Prostate gland (tissue), 2 donors: ENCODE data around the gene DNAJC17. TPM values are rescaled to one million over a fixed set of nuclear protein-coding genes. Genes with fewer than 3 reads are reported as not detected.

Source experiments
- DNase-seq: peaks from one replicate; pipeline ENCODE4 v3.0.0-alpha.2; 2019; ENCODE audit warnings: low spot score
- H3K27ac ChIP-seq, 2 donors: fragments of 200-600 bp; sonication (generic); 2 replicates each; pipeline ENCODE4 v1.5.1; 2017 to 2019
- H3K27me3 ChIP-seq: fragments of 200-600 bp; sonication (generic); replicated peaks from 2 replicates; pipeline ENCODE4 v1.5.1; 2019; ENCODE audit not compliant: insufficient read depth
- H3K36me3 ChIP-seq, 2 donors: fragments of 200-600 bp; sonication (generic); 1 replicate in 1 of 2; 2 replicates in 1 of 2; pipeline versions ENCODE4 v1.5.1 to v1.8.1; 2017 to 2019
- H3K4me1 ChIP-seq: fragments of 200-600 bp; sonication (generic); replicated peaks from 2 replicates; pipeline ENCODE4 v1.5.1; 2019
- H3K4me3 ChIP-seq, 2 donors: fragments of 200-600 bp; sonication (generic); 2 replicates each; pipeline ENCODE4 v1.5.1; 2017 to 2019
- H3K9me3 ChIP-seq: fragments of 200-600 bp; sonication (generic); 2 replicates; pipeline ENCODE4 v1.5.1; 2017
- POLR2A ChIP-seq: fragments of 450-650 bp; IDR thresholded peaks from one replicate; pipeline ENCODE4 v1.6.1; 2016; ENCODE audit warnings: antibody characterized with exemption, mild to moderate bottlenecking
- POLR2AphosphoS5 ChIP-seq: sonication (generic); formaldehyde crosslinking; IDR thresholded peaks from one replicate; pipeline ENCODE4 v1.6.1; 2017; ENCODE audit warnings: antibody characterized with exemption
- WGBS: methylation state at CpG from one replicate; pipeline ENCODE4 v1.1.5; 2018; 5-methylcytosine and 5-hydroxymethylcytosine counted together
- intact Hi-C: fragments of 100-400 bp; cut with DNase I; formaldehyde crosslinking; loops from one replicate; pipeline ENCODE4 v1.14.2; 2022
- total RNA-seq, 2 donors: library from RNA; depleted of rRNA; stranded (reverse); fragments of >200 nt; gene quantifications; one replicate each; pipeline ENCODE4 v1.1.0, GENCODE V29; 2016
- TF ChIP-seq, protein P1 (sequence below), 4 experiments: fragments of 200-600 bp in 2 of 4; fragments of 450-650 bp in 2 of 4; sonication (generic) in 2 of 4; IDR thresholded peaks; 1 replicate in 3 of 4; 2 replicates in 1 of 4; pipeline ENCODE4 v1.5.1; 2016 to 2019; ENCODE audit warnings: antibody characterized with exemption in 4 of 4, mild to moderate bottlenecking in 2 of 4, moderate library complexity in 2 of 4

The DNAJC17 gene
- total RNA-seq, 2 donors from 2014 or later: 29.2 to 29.6 TPM

DNA sequence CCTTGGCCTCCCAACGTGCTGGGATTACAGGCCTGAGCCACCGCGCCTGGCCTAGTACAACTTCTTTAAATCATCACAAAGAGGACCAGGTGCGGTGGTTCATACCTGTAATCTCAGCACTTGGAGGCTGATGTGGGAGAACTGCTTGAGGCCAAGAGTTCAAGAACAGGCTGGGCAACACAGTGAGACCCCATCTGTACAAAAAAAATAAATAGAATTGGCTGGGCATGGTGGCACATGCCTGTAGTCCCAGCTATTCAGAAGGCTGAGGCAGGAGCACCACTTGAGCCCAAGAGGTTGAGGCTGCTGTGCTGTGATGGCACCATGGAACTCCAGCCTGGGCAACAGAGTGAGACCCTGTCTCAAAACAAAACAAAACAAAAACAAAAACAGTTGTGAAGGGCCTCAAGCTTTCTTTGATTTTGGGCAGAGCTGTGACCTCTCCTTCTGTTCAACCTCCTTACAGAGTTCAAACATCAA, 58.1 kb downstream of the DNAJC17 start:
- intact Hi-C loops: loop anchor here (5.0 kb wide), 1 partner anchor 143 kb away; the partner anchor contains the start of gene VPS18
- no peak overlapping the region for H3K4me3 ChIP-seq
- no peak for TF ChIP-seq POLR2AphosphoS5
- TF ChIP-seq, protein P1, sequence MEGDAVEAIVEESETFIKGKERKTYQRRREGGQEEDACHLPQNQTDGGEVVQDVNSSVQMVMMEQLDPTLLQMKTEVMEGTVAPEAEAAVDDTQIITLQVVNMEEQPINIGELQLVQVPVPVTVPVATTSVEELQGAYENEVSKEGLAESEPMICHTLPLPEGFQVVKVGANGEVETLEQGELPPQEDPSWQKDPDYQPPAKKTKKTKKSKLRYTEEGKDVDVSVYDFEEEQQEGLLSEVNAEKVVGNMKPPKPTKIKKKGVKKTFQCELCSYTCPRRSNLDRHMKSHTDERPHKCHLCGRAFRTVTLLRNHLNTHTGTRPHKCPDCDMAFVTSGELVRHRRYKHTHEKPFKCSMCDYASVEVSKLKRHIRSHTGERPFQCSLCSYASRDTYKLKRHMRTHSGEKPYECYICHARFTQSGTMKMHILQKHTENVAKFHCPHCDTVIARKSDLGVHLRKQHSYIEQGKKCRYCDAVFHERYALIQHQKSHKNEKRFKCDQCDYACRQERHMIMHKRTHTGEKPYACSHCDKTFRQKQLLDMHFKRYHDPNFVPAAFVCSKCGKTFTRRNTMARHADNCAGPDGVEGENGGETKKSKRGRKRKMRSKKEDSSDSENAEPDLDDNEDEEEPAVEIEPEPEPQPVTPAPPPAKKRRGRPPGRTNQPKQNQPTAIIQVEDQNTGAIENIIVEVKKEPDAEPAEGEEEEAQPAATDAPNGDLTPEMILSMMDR (IDR thresholded peaks at IDR 0.05): no peak
- TF ChIP-seq POLR2A: no peak
- no peaks in the 10 kb centered on the region for H3K4me1 ChIP-seq
- H3K27ac ChIP-seq: no peak overlapping the region
- no peak for DNase-seq
- 96% methylated on average over 4 of the region's 4 CpGs for WGBS
- peaks cover 9 to 10% of the 10 kb centered on the region in 2 donors for H3K36me3 ChIP-seq
- H3K9me3 ChIP-seq: no peaks in the 10 kb centered on the region
- no peaks in the 10 kb centered on the region for H3K27me3 ChIP-seq

DNA sequence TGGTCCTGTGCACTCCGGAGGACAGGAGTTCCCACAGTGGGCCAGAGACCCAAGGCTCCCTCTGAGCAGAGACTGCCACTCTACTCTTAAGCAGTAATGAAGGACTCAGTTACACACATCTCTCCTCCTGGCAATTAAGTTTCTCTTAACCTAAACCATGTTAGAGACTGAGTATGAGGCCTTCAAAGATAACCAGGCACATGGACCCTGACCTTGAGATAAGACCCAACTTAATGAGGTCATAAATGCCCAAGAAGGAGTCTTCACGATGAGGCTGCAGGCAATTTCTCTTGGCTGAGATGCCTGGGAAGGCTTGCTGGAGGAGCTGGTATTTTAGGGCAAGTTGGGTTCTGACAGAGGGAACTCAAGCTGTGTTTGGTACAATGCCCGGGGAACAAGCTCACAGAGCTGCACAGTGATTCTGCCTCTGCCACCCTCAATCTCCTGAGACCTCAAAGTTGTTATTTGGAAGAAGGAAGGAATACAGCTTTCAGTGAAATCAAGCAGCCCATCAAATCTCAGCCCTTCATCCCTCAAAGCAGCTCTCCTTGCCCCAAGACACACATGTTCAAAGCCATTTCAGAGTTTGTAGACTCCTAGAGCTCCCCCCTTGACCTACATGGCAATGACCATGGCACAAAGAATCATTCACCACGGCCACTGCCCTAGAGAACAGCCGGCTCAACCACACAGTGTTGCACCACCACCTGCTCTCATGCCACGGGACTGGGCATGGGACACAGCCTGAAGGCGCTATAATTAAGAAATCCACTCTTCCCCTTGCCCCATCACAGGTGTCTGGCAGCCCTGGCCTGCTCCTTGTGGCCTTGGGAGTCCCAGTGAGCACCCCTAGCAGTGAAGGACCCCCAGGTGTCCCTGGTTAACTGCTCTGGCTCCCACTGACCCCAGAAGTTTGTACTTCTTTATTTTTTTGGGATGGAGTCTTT, 59.3 kb downstream of the DNAJC17 start:
- Histone ChIP-seq H3K4me3 (no peak overlapping the region), H3K36me3 (peaks cover 15 to 21% of the 10 kb centered on the region in 2 donors), H3K27ac (no peak overlapping the region), H3K9me3 (no peaks in the 10 kb centered on the region), H3K4me1 (no peaks in the 10 kb centered on the region), H3K27me3 (no peaks in the 10 kb centered on the region)
- WGBS: 66% methylated on average over 7 of the region's 7 CpGs
- intact Hi-C loops: loop anchor here (5.0 kb wide), 1 partner anchor 144 kb away; the partner anchor contains the start of gene VPS18
- TF ChIP-seq POLR2AphosphoS5: no peak
- TF ChIP-seq, protein P1 (IDR thresholded peaks at IDR 0.05): no peak
- no peak for TF ChIP-seq POLR2A
- DNase-seq: no peak

DNA sequence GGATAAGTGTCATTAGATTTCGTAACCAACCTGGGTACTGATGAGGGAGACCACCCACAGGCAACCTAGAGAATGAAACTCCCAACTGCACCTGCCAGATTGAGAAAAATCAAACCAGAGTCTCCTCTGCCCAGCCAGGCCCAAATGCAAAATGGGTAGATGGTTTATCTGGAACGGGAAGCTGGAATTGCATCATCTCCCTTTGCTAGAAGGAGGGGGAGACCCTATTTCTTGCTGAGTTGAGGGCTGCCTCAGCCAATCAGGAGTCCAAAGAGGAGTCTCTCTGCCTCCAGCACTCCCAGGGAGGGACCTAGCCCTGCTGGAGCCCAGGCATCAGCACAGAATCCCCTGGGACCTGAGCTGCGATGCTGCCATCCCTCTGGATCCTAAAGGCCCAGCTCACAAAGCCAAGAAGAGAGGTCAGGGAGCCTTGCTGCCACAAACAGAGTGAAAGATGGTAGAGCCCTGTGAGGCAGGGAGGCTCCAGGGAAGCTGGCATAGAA, 60.3 kb downstream of the DNAJC17 start:
- H3K27ac ChIP-seq: no peak overlapping the region
- H3K9me3 ChIP-seq: no peaks in the 10 kb centered on the region
- peaks cover 15 to 21% of the 10 kb centered on the region in 2 donors for H3K36me3 ChIP-seq
- H3K4me1 ChIP-seq: no peaks in the 10 kb centered on the region
- H3K27me3 ChIP-seq: no peaks in the 10 kb centered on the region
- intact Hi-C loops: loop anchor here (5.0 kb wide), 1 partner anchor 145 kb away; the partner anchor contains the start of gene VPS18
- no peak overlapping the region for H3K4me3 ChIP-seq
- WGBS: 75% methylated on average over 3 of the region's 3 CpGs
- TF ChIP-seq, protein P1 (IDR thresholded peaks at IDR 0.05): no peak
- TF ChIP-seq POLR2A (no peak), POLR2AphosphoS5 (no peak)
- DNase-seq: no peak

DNA sequence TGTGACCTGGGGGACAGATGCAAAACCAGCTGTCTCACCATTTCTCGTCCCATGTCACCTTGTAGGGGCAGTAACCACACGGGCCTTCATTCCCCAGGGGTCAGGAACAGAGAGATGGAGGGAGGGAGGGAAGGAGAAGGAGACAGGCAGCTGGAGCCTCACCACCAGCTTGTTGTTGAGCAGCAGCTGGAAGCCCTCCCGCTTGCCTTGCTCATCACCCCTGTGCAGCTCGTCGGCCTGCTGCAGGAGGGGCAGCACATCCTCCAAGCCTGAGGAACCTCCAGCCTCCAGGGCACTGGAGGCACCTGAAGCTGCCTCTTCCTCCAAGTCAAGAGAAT, 62.5 kb downstream of the DNAJC17 start:
- Histone ChIP-seq H3K4me3 (no peak overlapping the region), H3K27ac (no peak overlapping the region), H3K27me3 (no peaks in the 10 kb centered on the region), H3K4me1 (no peaks in the 10 kb centered on the region), H3K36me3 (peaks cover 6 to 21% of the 10 kb centered on the region in 2 donors), H3K9me3 (no peaks in the 10 kb centered on the region)
- WGBS: 76% methylated on average over 5 of the region's 5 CpGs
- intact Hi-C loops: loop anchor here (5.0 kb wide), 1 partner anchor 148 kb away; the partner anchor contains the start of gene VPS18
- no peak for DNase-seq
- TF ChIP-seq, protein P1 (IDR thresholded peaks at IDR 0.05): no peak
- TF ChIP-seq POLR2AphosphoS5 (no peak), POLR2A (no peak)
